ENCODE data around the gene PAX2.

DNA sequence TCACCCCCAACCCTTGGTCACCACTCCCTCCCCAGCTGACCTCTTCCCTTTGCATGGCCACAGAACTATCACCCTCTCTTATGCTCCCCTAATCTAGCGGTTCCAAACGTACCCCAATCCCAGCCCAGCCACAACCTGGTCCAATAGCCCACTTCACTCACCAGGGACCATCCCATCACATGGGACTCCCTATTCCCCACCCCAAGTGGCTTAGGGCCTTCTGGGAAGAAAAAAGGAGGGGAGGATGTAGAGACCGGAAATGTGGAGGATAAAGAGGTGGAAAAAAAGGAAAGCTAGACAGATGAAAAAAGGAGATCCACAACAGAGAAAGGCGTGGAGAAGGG, 30.3 kb upstream of the PAX2 start:
- TF ChIP-seq, protein P1, sequence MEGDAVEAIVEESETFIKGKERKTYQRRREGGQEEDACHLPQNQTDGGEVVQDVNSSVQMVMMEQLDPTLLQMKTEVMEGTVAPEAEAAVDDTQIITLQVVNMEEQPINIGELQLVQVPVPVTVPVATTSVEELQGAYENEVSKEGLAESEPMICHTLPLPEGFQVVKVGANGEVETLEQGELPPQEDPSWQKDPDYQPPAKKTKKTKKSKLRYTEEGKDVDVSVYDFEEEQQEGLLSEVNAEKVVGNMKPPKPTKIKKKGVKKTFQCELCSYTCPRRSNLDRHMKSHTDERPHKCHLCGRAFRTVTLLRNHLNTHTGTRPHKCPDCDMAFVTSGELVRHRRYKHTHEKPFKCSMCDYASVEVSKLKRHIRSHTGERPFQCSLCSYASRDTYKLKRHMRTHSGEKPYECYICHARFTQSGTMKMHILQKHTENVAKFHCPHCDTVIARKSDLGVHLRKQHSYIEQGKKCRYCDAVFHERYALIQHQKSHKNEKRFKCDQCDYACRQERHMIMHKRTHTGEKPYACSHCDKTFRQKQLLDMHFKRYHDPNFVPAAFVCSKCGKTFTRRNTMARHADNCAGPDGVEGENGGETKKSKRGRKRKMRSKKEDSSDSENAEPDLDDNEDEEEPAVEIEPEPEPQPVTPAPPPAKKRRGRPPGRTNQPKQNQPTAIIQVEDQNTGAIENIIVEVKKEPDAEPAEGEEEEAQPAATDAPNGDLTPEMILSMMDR (IDR thresholded peaks at IDR 0.05) = no peak
- TF ChIP-seq EZH2 (IDR thresholded peaks at IDR 0.05) (no peak), EZH2phosphoT487 (IDR thresholded peaks at IDR 0.05) (peak; percentile 29)
